HG03571 (cell line): ENCODE data around the gene FUS.
"Not testable (repeated sequence)": the region's sequence is repeated elsewhere in the genome, so short reads cannot be mapped to it uniquely, and the experiment has no call there.

Source experiments
- ATAC-seq: cut with Tn5 transposase; IDR thresholded peaks from one replicate; pipeline ENCODE4 v1.9.1; 2021; ENCODE audit not compliant: unreplicated experiment

Gene FUS

GRCh38 chr16:31179747-31180459 lies at the start of gene FUS:
FUS (plus strand) TSS chr16:31180139; CDS start chr16:31180215, 76 bp downstream.
- ATAC-seq = peak; percentile 50

- ATAC-seq = no peak
These were observed 49.5 kb upstream of the FUS start for GRCh38 chr16:31130336-31130891.

GRCh38 chr16:31130899-31131298 lies 49.0 kb upstream of the FUS start:
- ATAC-seq = no peak

- no peak for ATAC-seq
These were observed 48.5 kb upstream of the FUS start for GRCh38 chr16:31131416-31131815.

GRCh38 chr16:31131841-31132271 lies 48.1 kb upstream of the FUS start:
- ATAC-seq = no peak

- no peak for ATAC-seq
These were observed 47.5 kb upstream of the FUS start for GRCh38 chr16:31132303-31132979.

GRCh38 chr16:31133046-31133501 lies 46.9 kb upstream of the FUS start:
- no peak for ATAC-seq

GRCh38 chr16:31134091-31134571 lies 45.8 kb upstream of the FUS start:
- no peak for ATAC-seq

- no peak for ATAC-seq
These were observed 45.1 kb upstream of the FUS start for GRCh38 chr16:31134625-31135534.

- no peak for ATAC-seq
These were observed 44.2 kb upstream of the FUS start, which contains the start of gene PRSS8 for GRCh38 chr16:31135535-31136286. PRSS8 (minus strand) TSS chr16:31135727; CDS start chr16:31135498, 229 bp downstream.

- no peak for ATAC-seq
These were observed 43.7 kb upstream of the FUS start for GRCh38 chr16:31136287-31136662.

GRCh38 chr16:31136822-31137499 lies 43.0 kb upstream of the FUS start:
- ATAC-seq = not testable (repeated sequence)

- ATAC-seq = no peak
These were observed 41.0 kb upstream of the FUS start for GRCh38 chr16:31138621-31139578.

- ATAC-seq = not testable (repeated sequence)
These were observed 38.9 kb upstream of the FUS start for GRCh38 chr16:31141071-31141469.

GRCh38 chr16:31141489-31142108 lies 38.3 kb upstream of the FUS start:
- no peak for ATAC-seq

- peak; percentile 83 for ATAC-seq
These were observed 37.6 kb upstream of the FUS start for GRCh38 chr16:31142109-31143010.
